HL-60 (cell line): Measurements from ENCODE around the gene DIAPH2.

Experiments
- DNase-seq, 2 experiments: peaks; one replicate each; pipeline ENCODE4 v3.0.0-alpha.2; 2010 to 2020; ENCODE audit warnings: low read depth in 1 of 2, low spot score in 1 of 2
- H3K27ac ChIP-seq: fragments of 250-450 bp; sonication (Bioruptor Pico); replicated peaks from 2 replicates; pipeline ENCODE4 v1.5.1; 2020; ENCODE audit warnings: mild to moderate bottlenecking, moderate library complexity
- H3K27me3 ChIP-seq: fragments of 250-450 bp; sonication (Bioruptor Pico); 2 replicates; pipeline ENCODE4 v1.5.1; 2021; ENCODE audit warnings: mild to moderate bottlenecking, moderate library complexity; ENCODE audit not compliant: insufficient read depth, poor library complexity, severe bottlenecking
- H3K4me3 ChIP-seq: replicated peaks from 2 replicates; pipeline ENCODE4 v1.5.1; 2011; ENCODE audit warnings: mild to moderate bottlenecking, control low read depth, low read length; ENCODE audit not compliant: insufficient read depth
- CTCF ChIP-seq: IDR thresholded peaks from one replicate; pipeline ENCODE4 v1.5.1; 2011; ENCODE audit warnings: low read length, control low read depth, inconsistent platforms; ENCODE audit not compliant: insufficient read depth
- GABPA ChIP-seq: IDR thresholded peaks from 2 replicates; pipeline ENCODE4 v1.6.1; 2012; ENCODE audit warnings: low read depth
- POLR2AphosphoS5 ChIP-seq: IDR thresholded peaks from 2 replicates; pipeline ENCODE4 v1.6.1; 2012; ENCODE audit warnings: low read depth
- REST ChIP-seq: IDR thresholded peaks from 2 replicates; pipeline ENCODE4 v1.6.1; 2012; ENCODE audit warnings: low read depth; ENCODE audit not compliant: insufficient replicate concordance
- SPI1 ChIP-seq: IDR thresholded peaks from 2 replicates; pipeline ENCODE4 v1.6.1; 2012; ENCODE audit warnings: low read depth, mild to moderate bottlenecking, borderline replicate concordance

The DIAPH2 gene

DNA sequence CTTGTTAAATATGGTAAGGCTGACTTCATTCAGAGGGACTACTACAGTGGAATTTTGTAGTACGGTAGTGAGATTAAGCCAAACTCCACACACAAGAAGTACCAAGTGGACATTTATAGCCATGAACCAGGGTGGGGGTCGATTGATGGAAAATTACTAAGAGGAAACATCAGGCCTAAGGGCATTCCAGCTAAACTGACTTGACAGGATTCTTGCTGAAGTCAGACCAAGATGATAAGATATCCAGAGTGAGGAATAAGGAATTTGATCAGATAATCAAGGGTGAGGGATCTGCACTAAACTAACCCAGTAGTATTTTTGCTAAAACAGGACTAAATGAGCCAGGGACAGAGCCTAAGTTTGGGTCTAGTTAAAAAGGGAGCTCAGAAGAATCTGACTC lies 796.6 kb downstream of the DIAPH2 start:
- H3K4me3 ChIP-seq, result no peak overlapping the region
- TF ChIP-seq REST, result no peak
- TF ChIP-seq SPI1, result no peak
- TF ChIP-seq CTCF, result no peak
- TF ChIP-seq POLR2AphosphoS5, result no peak
- no peak for TF ChIP-seq GABPA
- H3K27me3 ChIP-seq, result no peaks in the 10 kb centered on the region
- no peak for DNase-seq
- H3K27ac ChIP-seq, result no peak overlapping the region

DNA sequence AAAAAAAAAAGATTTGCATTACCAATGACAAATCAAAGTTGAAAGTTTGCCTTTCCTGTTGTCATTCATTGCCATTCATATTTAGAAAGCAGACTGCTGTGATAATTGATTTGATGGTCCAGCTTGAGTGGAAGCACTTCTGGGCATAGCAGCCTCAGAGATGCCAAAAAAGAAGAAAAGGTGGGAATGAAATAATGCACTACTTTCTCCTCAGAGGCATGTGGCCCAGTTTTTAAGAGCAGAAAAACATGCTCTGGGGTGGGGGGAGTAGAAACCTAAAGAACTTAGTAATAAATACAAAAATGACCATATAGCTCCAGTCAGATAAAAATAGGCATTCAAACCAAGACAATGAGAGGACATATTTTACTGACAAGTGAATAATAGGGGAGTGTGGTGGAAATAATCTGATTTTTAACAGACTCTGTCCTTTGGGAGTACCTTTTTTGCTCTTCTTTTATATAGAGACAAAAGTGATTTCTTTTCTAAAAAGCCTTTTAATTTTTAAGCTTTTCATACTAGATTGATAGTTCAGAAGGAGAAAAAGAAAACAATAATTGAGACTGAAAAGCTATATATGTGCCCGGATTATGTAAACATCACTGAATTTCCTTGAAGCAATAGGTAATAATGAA lies 798.1 kb downstream of the DIAPH2 start:
- no peak overlapping the region for H3K4me3 ChIP-seq
- H3K27ac ChIP-seq, result no peak overlapping the region
- no peak for DNase-seq
- TF ChIP-seq POLR2AphosphoS5, result no peak
- no peak for TF ChIP-seq CTCF
- no peak for TF ChIP-seq SPI1
- no peak for TF ChIP-seq REST
- TF ChIP-seq GABPA, result no peak
- no peaks in the 10 kb centered on the region for H3K27me3 ChIP-seq

DNA sequence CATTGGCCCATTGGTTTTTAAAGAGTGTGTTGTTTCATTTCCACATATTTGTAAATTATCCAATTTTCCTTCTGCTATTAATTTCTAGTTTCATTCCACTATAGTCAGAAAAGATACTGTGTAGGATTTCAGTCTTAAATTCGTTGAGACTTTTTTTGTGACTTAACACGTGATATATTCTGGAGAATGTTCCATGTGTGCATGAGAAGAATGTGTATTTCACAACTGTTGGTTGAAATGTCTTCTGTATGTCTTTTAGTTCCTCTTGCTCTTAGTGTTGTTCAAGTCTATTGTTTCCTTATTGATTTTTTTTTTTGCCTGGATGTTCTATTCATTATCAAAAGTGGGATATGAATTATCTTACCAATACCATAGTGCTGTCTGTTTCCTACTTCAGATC lies 806.0 kb downstream of the DIAPH2 start:
- Histone ChIP-seq H3K27ac (peak overlapping the region; percentile 21; the same call in 1 of the 2 replicates), H3K27me3 (no peaks in the 10 kb centered on the region), H3K4me3 (no peak overlapping the region)
- TF ChIP-seq SPI1 (no peak), GABPA (no peak), POLR2AphosphoS5 (no peak), REST (no peak), CTCF (no peak)
- DNase-seq, result peak; percentile 6 to 52
